ENCODE measurements around the gene DDHD1. TPM values are rescaled to one million over a fixed set of nuclear protein-coding genes. Genes with fewer than 3 reads are reported as not detected.

Gene DDHD1
- total RNA-seq, 1 experiment from 2014 or later, result 15.7 TPM

- Histone ChIP-seq H4K8ac (replicated peaks; ENCODE audit: insufficient read length, low read depth, low read length) (no peak overlapping the region), H3K79me2 (ENCODE audit: insufficient read depth, low read length) (no peaks in the 10 kb centered on the region), H2BK5ac (ENCODE audit: insufficient read length, low read length) (no peak overlapping the region), H2BK20ac (ENCODE audit: low read depth, low read length, poor library complexity, severe bottlenecking) (no peak overlapping the region), H4K5ac (ENCODE audit: insufficient read length, low read depth, low read length) (no peak overlapping the region), H3K4ac (ENCODE audit: low read depth, low read length) (no peak overlapping the region), H3K23me2 (ENCODE audit: insufficient read length, low read depth, low read length, poor library complexity, severe bottlenecking) (no peaks in the 10 kb centered on the region), H3K56ac (ENCODE audit: insufficient read length, low read depth, low read length) (no peak overlapping the region), H3K27ac (ENCODE audit: insufficient read length, low read depth, low read length) (no peak overlapping the region), H2AK5ac (ENCODE audit: insufficient read length, low read length) (no peak overlapping the region), H3K4me1 (ENCODE audit: insufficient read depth, low read length) (no peaks in the 10 kb centered on the region), H2BK12ac (ENCODE audit: insufficient read length, low read depth, low read length) (no peak overlapping the region), H3K27me3 (ENCODE audit: insufficient read depth, low read length) (no peaks in the 10 kb centered on the region), H2BK15ac (ENCODE audit: low read depth, low read length) (no peak overlapping the region), H3T11ph (ENCODE audit: low read length) (no peak overlapping the region), H3K4me2 (ENCODE audit: insufficient read depth, insufficient read length, low read length) (no peak overlapping the region), H3K9ac (ENCODE audit: extremely low read depth, insufficient read length, low read length) (no peak overlapping the region), H3K18ac (ENCODE audit: insufficient read length, low read depth, low read length) (no peak overlapping the region), H4K91ac (ENCODE audit: insufficient read length, low read depth, low read length) (no peak overlapping the region), H3K9me3 (ENCODE audit: control insufficient read depth, low read depth, low read length) (no peaks in the 10 kb centered on the region), H3K14ac (ENCODE audit: insufficient read depth, low read length) (no peak overlapping the region), H2BK120ac (ENCODE audit: low read depth, low read length, poor library complexity, severe bottlenecking) (no peak overlapping the region), H3K79me1 (ENCODE audit: insufficient read depth, low read depth, low read length, poor library complexity, severe bottlenecking) (no peaks in the 10 kb centered on the region), H3K23ac (ENCODE audit: insufficient read length, low read depth, low read length) (no peak overlapping the region), H2AFZ (ENCODE audit: low read length) (no peak overlapping the region), H4K20me1 (ENCODE audit: control insufficient read depth, insufficient read depth, insufficient read length) (no peaks in the 10 kb centered on the region)
- DNase-seq, result no peak
- H3K36me3 Mint-ChIP-seq (ENCODE audit: insufficient read depth in 1 of 3, low read depth in 3 of 3), result peaks cover 16 to 21% (median 17%) of the 10 kb centered on the region in 3 experiments
- no peak overlapping the region for H3K27ac Mint-ChIP-seq
- H3K4me3 Mint-ChIP-seq, result no peak overlapping the region
- H3K27me3 Mint-ChIP-seq (ENCODE audit: low read depth), result no peaks in the 10 kb centered on the region
- H3K4me1 Mint-ChIP-seq, result no peaks in the 10 kb centered on the region
- H3K9me3 Mint-ChIP-seq, result peaks cover 0 to 9% of the 10 kb centered on the region in 2 experiments; a peak in 2 of 5 replicates
- no CpG with 5 or more reads among the region's 1 CpG for WGBS (ENCODE audit: extremely low coverage, insufficient read length, low lambda C conversion rate)
- no peak for TF ChIP-seq CTCF (conservative IDR thresholded peaks at IDR 0.05)
Measured at GRCh38 chr14:53093206-53093605, 59.9 kb downstream of the DDHD1 start.
